T-helper 1 cell treated with Interleukin-12 subunit alpha and Interleukin-12 subunit beta and Interleukin-4 antibody, amounts not matched to agents 30 ng/mL and 1 ng/mL, for 36 hours (primary cell): ENCODE data around the gene PHF14. TPM values are rescaled to one million over a fixed set of nuclear protein-coding genes. Genes with fewer than 3 reads are reported as not detected.

Experiments used
- intact Hi-C: fragments of 100-400 bp; cut with micrococcal nuclease; formaldehyde crosslinking; loops from one replicate; pipeline ENCODE4 v1.15.1; 2024
- total RNA-seq: library from RNA; stranded (reverse); gene quantifications from 2 replicates; pipeline ENCODE4 v1.2.3, GENCODE V29; 2022

The PHF14 gene
- total RNA-seq, 1 donor from 2014 or later: 39.1 TPM

GRCh38 chr7:11083214-11083568, 109.5 kb downstream of the PHF14 start:
- intact Hi-C loops: no loop called here

GRCh38 chr7:11104578-11104977, 130.9 kb downstream of the PHF14 start:
- intact Hi-C loops: no loop called here

- intact Hi-C loops: no loop called here
Measured at GRCh38 chr7:11109659-11110058, 136.0 kb downstream of the PHF14 start.

- intact Hi-C loops: loop anchor here (1.0 to 5.0 kb wide), 3 partner anchors 73 to 178 kb away; partner anchors contain the start of gene PHF14
Measured at GRCh38 chr7:11120068-11120664, 146.5 kb downstream of the PHF14 start.

GRCh38 chr7:11120675-11121220, 147.1 kb downstream of the PHF14 start:
- intact Hi-C loops: loop anchor here (1.0 to 5.0 kb wide), 3 partner anchors 72 to 178 kb away; partner anchors contain the start of gene PHF14

GRCh38 chr7:11124856-11125559, 151.3 kb downstream of the PHF14 start:
- intact Hi-C loops: loop anchor here (5.0 kb wide), 2 partner anchors 87 to 183 kb away; a partner anchor contains a TSS

GRCh38 chr7:11127114-11127785, 153.6 kb downstream of the PHF14 start:
- intact Hi-C loops: loop anchor here (5.0 kb wide), 1 partner anchor 85 kb away; no protein-coding TSS in a partner anchor

- intact Hi-C loops: loop anchor here (5.0 kb wide), 1 partner anchor 84 kb away; no protein-coding TSS in a partner anchor
Measured at GRCh38 chr7:11127988-11128387, 154.3 kb downstream of the PHF14 start.

- intact Hi-C loops: loop anchor here (5.0 kb wide), 1 partner anchor 84 kb away; no protein-coding TSS in a partner anchor
Measured at GRCh38 chr7:11128498-11128897, 154.8 kb downstream of the PHF14 start.

- intact Hi-C loops: no loop called here
Measured at GRCh38 chr7:11130012-11130411, 156.3 kb downstream of the PHF14 start.

GRCh38 chr7:11130601-11131000, 156.9 kb downstream of the PHF14 start:
- intact Hi-C loops: no loop called here

GRCh38 chr7:11133436-11133959, 159.8 kb downstream of the PHF14 start:
- intact Hi-C loops: no loop called here

- intact Hi-C loops: no loop called here
Measured at GRCh38 chr7:11135573-11135972, 161.9 kb downstream of the PHF14 start.

- intact Hi-C loops: no loop called here
Measured at GRCh38 chr7:11141541-11141940, 167.9 kb downstream of the PHF14 start.

- intact Hi-C loops: no loop called here
Measured at GRCh38 chr7:11153694-11154093, 180.0 kb downstream of the PHF14 start.

- intact Hi-C loops: no loop called here
Measured at GRCh38 chr7:11155883-11156282, 182.2 kb downstream of the PHF14 start.

GRCh38 chr7:11161499-11161898, 187.8 kb downstream of the PHF14 start:
- intact Hi-C loops: no loop called here

GRCh38 chr7:11163220-11163619, 189.5 kb downstream of the PHF14 start:
- intact Hi-C loops: no loop called here

GRCh38 chr7:11166051-11166450, 192.4 kb downstream of the PHF14 start:
- intact Hi-C loops: no loop called here

GRCh38 chr7:11168650-11169170, 195.0 kb downstream of the PHF14 start:
- intact Hi-C loops: no loop called here

- intact Hi-C loops: no loop called here
Measured at GRCh38 chr7:11170175-11170574, 196.5 kb downstream of the PHF14 start.
